K562 (cell line): ENCODE measurements around the gene TK1. TPM values are rescaled to one million over a fixed set of nuclear protein-coding genes. Genes with fewer than 3 reads are reported as not detected.
A peak's percentile ranks its signal among the peaks of the same experiment; 100 is the strongest.

ENCODE experiments used
- CBFA2T3 ChIP-seq: fragments of 450-650 bp; IDR thresholded peaks from 2 replicates; pipeline ENCODE4 v1.6.1; 2017
- DMBX1 ChIP-seq: fragments of 250-450 bp; sonication (Bioruptor Pico); IDR thresholded peaks from 2 replicates; pipeline ENCODE4 v1.8.0; 2022; ENCODE audit warnings: inconsistent platforms, mild to moderate bottlenecking, moderate library complexity, borderline replicate concordance
- HMGN3 ChIP-seq: IDR thresholded peaks from 2 replicates; pipeline ENCODE4 v1.6.1; 2011; ENCODE audit warnings: borderline replicate concordance, low read depth, mild to moderate bottlenecking, mixed read lengths, low read length; ENCODE audit not compliant: insufficient read length; ENCODE audit errors: extremely low read depth
- JUND ChIP-seq, 2 experiments: IDR thresholded peaks; 2 replicates in 1 of 2; 3 replicates in 1 of 2; pipeline ENCODE4 v1.6.1; 2011; ENCODE audit warnings: borderline replicate concordance in 2 of 2, low read depth in 2 of 2, low read length in 2 of 2, improper control_type of control experiment in 1 of 2, missing biosample characterization in 1 of 2, missing genetic modification characterization in 1 of 2, missing genetic modification reagents in 1 of 2
- SIN3A ChIP-seq, 2 experiments: fragments of 150-350 bp in 1 of 2; IDR thresholded peaks; 2 replicates each; pipeline ENCODE4 v1.6.1; 2011 to 2016; ENCODE audit warnings: borderline replicate concordance in 2 of 2, low read depth in 2 of 2, low read length in 2 of 2, mild to moderate bottlenecking in 2 of 2, moderate library complexity in 2 of 2; ENCODE audit not compliant: control insufficient read depth in 1 of 2
- polyA plus RNA-seq, 8 experiments: library from polyadenylated mRNA; depleted of rRNA in 4 of 8; stranded (reverse) in 5 of 8; unstranded in 3 of 8; fragments of >200 nt; fragmentation: Nextera tagmentation in 2 of 8; fragmentation: Illumina TruSeq in 1 of 8; extraction: Ambion mirVana in 2 of 8; extraction: Trizol in 1 of 8; gene quantifications; 2 replicates each; pipeline versions ENCODE4 v1.2.1 to v1.2.3, GENCODE V29; 2011 to 2014; ENCODE audit warnings: inconsistent platforms in 1 of 8, missing spikeins in 1 of 8
- total RNA-seq, 7 experiments: library from RNA; depleted of rRNA in 6 of 7; stranded (reverse); fragments of >200 nt in 6 of 7; fragmentation: Illumina TruSeq in 2 of 7; extraction: Trizol in 2 of 7; gene quantifications; 2 replicates each; pipeline versions ENCODE4 v1.2.1 to v1.2.3, GENCODE V29; 2011 to 2021; ENCODE audit warnings: low replicate concordance in 1 of 7
- TF ChIP-seq, protein P1 (sequence below): fragments of 450-650 bp; IDR thresholded peaks from 2 replicates; pipeline ENCODE4 v1.6.1; 2016; ENCODE audit warnings: mild to moderate bottlenecking, moderate library complexity
- TF ChIP-seq, protein P2 (sequence below): sonication (generic); formaldehyde crosslinking; IDR thresholded peaks from 2 replicates; pipeline ENCODE4 v1.8.0; 2022; ENCODE audit warnings: missing genetic modification reagents, mild to moderate bottlenecking, moderate library complexity, borderline replicate concordance
- TF ChIP-seq, protein P3 (sequence below): conservative IDR thresholded peaks from 2 replicates; pipeline ENCODE4 v1.6.1; 2011; ENCODE audit warnings: low read depth, mild to moderate bottlenecking, low read length; ENCODE audit not compliant: control insufficient read depth

TK1 gene
- total and polyA plus RNA-seq, 9 of the 15 experiments (the other 6 are each of a cell fraction or from before 2014, with no cell fraction given), result 8.4 to 280 (median 103) TPM

DNA sequence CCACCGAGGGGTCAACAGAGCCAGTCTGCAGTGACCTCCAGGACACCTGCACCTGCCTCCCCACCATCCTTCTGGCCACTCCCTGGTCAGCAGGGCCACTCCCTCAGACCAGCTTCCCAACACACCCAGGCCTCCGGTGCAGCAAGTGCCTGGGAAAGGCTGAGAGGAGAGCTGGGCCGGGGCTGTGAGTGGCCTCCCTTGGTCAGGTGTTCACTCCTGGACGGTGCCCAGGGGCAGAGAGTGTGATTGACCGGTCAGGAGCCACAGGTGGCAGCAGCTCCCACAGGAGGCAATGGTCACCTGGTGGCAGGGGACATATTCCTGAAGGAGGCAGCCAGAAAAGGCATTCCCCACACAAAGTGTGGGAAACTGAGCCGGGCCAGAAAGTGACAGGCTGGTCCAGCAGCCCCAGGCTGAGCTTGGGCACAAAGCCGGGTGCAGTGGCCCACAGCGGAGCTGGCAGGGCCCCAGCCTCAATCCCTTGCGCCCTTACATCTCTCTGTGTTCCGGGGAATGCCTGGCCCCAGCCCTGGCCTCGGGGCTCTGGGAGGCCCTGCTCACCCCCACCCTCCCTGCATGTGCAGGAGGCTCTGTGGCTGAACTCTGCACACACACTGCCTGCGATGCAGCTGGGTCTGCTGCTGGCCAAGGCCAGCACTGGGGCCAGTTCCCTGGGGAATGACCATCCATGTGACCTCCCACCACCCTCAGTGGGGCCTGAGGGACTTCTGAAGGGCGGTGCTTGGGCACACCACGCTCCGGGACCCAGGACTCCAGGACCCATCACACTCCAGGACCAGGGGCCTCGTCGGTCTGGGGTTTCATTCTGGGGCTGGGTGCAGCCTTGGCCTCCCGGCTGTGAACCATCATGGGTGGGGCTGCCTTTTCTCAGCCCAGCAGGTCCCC lies 41.9 kb downstream of the TK1 start (continued):
- TF ChIP-seq, protein P1, sequence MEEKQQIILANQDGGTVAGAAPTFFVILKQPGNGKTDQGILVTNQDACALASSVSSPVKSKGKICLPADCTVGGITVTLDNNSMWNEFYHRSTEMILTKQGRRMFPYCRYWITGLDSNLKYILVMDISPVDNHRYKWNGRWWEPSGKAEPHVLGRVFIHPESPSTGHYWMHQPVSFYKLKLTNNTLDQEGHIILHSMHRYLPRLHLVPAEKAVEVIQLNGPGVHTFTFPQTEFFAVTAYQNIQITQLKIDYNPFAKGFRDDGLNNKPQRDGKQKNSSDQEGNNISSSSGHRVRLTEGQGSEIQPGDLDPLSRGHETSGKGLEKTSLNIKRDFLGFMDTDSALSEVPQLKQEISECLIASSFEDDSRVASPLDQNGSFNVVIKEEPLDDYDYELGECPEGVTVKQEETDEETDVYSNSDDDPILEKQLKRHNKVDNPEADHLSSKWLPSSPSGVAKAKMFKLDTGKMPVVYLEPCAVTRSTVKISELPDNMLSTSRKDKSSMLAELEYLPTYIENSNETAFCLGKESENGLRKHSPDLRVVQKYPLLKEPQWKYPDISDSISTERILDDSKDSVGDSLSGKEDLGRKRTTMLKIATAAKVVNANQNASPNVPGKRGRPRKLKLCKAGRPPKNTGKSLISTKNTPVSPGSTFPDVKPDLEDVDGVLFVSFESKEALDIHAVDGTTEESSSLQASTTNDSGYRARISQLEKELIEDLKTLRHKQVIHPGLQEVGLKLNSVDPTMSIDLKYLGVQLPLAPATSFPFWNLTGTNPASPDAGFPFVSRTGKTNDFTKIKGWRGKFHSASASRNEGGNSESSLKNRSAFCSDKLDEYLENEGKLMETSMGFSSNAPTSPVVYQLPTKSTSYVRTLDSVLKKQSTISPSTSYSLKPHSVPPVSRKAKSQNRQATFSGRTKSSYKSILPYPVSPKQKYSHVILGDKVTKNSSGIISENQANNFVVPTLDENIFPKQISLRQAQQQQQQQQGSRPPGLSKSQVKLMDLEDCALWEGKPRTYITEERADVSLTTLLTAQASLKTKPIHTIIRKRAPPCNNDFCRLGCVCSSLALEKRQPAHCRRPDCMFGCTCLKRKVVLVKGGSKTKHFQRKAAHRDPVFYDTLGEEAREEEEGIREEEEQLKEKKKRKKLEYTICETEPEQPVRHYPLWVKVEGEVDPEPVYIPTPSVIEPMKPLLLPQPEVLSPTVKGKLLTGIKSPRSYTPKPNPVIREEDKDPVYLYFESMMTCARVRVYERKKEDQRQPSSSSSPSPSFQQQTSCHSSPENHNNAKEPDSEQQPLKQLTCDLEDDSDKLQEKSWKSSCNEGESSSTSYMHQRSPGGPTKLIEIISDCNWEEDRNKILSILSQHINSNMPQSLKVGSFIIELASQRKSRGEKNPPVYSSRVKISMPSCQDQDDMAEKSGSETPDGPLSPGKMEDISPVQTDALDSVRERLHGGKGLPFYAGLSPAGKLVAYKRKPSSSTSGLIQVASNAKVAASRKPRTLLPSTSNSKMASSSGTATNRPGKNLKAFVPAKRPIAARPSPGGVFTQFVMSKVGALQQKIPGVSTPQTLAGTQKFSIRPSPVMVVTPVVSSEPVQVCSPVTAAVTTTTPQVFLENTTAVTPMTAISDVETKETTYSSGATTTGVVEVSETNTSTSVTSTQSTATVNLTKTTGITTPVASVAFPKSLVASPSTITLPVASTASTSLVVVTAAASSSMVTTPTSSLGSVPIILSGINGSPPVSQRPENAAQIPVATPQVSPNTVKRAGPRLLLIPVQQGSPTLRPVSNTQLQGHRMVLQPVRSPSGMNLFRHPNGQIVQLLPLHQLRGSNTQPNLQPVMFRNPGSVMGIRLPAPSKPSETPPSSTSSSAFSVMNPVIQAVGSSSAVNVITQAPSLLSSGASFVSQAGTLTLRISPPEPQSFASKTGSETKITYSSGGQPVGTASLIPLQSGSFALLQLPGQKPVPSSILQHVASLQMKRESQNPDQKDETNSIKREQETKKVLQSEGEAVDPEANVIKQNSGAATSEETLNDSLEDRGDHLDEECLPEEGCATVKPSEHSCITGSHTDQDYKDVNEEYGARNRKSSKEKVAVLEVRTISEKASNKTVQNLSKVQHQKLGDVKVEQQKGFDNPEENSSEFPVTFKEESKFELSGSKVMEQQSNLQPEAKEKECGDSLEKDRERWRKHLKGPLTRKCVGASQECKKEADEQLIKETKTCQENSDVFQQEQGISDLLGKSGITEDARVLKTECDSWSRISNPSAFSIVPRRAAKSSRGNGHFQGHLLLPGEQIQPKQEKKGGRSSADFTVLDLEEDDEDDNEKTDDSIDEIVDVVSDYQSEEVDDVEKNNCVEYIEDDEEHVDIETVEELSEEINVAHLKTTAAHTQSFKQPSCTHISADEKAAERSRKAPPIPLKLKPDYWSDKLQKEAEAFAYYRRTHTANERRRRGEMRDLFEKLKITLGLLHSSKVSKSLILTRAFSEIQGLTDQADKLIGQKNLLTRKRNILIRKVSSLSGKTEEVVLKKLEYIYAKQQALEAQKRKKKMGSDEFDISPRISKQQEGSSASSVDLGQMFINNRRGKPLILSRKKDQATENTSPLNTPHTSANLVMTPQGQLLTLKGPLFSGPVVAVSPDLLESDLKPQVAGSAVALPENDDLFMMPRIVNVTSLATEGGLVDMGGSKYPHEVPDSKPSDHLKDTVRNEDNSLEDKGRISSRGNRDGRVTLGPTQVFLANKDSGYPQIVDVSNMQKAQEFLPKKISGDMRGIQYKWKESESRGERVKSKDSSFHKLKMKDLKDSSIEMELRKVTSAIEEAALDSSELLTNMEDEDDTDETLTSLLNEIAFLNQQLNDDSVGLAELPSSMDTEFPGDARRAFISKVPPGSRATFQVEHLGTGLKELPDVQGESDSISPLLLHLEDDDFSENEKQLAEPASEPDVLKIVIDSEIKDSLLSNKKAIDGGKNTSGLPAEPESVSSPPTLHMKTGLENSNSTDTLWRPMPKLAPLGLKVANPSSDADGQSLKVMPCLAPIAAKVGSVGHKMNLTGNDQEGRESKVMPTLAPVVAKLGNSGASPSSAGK, result peak; percentile 41; the same call in 1 of the 2 replicates
- 0 out of 4 replicates have a peak, but pooled peaks of 1 of the 2 experiments have one; percentile 46 for TF ChIP-seq SIN3A (IDR thresholded peaks at IDR 0.05; ENCODE audit: borderline replicate concordance in 2 of 2, control insufficient read depth in 1 of 2, low read depth in 2 of 2, low read length in 2 of 2)
- TF ChIP-seq, protein P2, sequence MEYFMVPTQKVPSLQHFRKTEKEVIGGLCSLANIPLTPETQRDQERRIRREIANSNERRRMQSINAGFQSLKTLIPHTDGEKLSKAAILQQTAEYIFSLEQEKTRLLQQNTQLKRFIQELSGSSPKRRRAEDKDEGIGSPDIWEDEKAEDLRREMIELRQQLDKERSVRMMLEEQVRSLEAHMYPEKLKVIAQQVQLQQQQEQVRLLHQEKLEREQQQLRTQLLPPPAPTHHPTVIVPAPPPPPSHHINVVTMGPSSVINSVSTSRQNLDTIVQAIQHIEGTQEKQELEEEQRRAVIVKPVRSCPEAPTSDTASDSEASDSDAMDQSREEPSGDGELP (CRISPR knock-in tag), result 0 out of 2 replicates have a peak, but pooled peaks have one; percentile 64
- peak; percentile 27 for TF ChIP-seq HMGN3
- TF ChIP-seq, protein P3, sequence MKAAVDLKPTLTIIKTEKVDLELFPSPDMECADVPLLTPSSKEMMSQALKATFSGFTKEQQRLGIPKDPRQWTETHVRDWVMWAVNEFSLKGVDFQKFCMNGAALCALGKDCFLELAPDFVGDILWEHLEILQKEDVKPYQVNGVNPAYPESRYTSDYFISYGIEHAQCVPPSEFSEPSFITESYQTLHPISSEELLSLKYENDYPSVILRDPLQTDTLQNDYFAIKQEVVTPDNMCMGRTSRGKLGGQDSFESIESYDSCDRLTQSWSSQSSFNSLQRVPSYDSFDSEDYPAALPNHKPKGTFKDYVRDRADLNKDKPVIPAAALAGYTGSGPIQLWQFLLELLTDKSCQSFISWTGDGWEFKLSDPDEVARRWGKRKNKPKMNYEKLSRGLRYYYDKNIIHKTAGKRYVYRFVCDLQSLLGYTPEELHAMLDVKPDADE, result no peak
- no peak for TF ChIP-seq DMBX1
- no peak for TF ChIP-seq JUND (IDR thresholded peaks at IDR 0.05; ENCODE audit: borderline replicate concordance, low read depth, low read length)
- TF ChIP-seq JUND (tag; IDR thresholded peaks at IDR 0.05; ENCODE audit: borderline replicate concordance, low read depth, low read length), result no peak
- 0 out of 2 replicates have a peak, but pooled peaks have one; percentile 29 for TF ChIP-seq CBFA2T3
